Prostate gland (tissue), 2 donors: ENCODE results near the gene STX11.

Experiments used
- CTCF ChIP-seq, 4 experiments: fragments of 200-600 bp in 2 of 4; fragments of 450-650 bp in 2 of 4; sonication (generic) in 2 of 4; IDR thresholded peaks; 1 replicate in 3 of 4; 2 replicates in 1 of 4; pipeline ENCODE4 v1.5.1; 2016 to 2019; ENCODE audit warnings: antibody characterized with exemption in 4 of 4, mild to moderate bottlenecking in 2 of 4, moderate library complexity in 2 of 4
- POLR2A ChIP-seq: fragments of 450-650 bp; IDR thresholded peaks from one replicate; pipeline ENCODE4 v1.6.1; 2016; ENCODE audit warnings: antibody characterized with exemption, mild to moderate bottlenecking
- POLR2AphosphoS5 ChIP-seq: sonication (generic); formaldehyde crosslinking; IDR thresholded peaks from one replicate; pipeline ENCODE4 v1.6.1; 2017; ENCODE audit warnings: antibody characterized with exemption

- TF ChIP-seq CTCF (IDR thresholded peaks at IDR 0.05) (no peak), POLR2A (no peak), POLR2AphosphoS5 (no peak)
Measured at GRCh38 chr6:144159742-144160141, 9.4 kb downstream of the STX11 start.
